Ovary (tissue), 9 donors: ENCODE results near the gene PGM2. TPM values are rescaled to one million over a fixed set of nuclear protein-coding genes. Genes with fewer than 3 reads are reported as not detected.
"Not testable (repeated sequence)": the region's sequence is repeated elsewhere in the genome, so short reads cannot be mapped to it uniquely, and the experiment has no call there.

Experiments
- DNase-seq, 5 donors: peaks; one replicate each; pipeline ENCODE4 v3.0.0-alpha.2; 2019 to 2020
- H3K27ac ChIP-seq, 2 donors: fragments of 200-600 bp; one replicate each; pipeline versions ENCODE4 v1.5.1 to v1.8.0; 2019 to 2022
- H3K27me3 ChIP-seq: fragments of 200-600 bp; one replicate; pipeline ENCODE4 v1.8.0; 2022
- H3K36me3 ChIP-seq: fragments of 200-600 bp; sonication (generic); one replicate; pipeline ENCODE4 v1.5.1; 2019
- H3K4me1 ChIP-seq: one replicate; pipeline ENCODE4 v1.8.1; 2013; ENCODE audit warnings: mild to moderate bottlenecking, moderate library complexity; ENCODE audit not compliant: insufficient read depth
- H3K4me3 ChIP-seq: fragments of 200-600 bp; sonication (generic); one replicate; pipeline ENCODE4 v1.5.1; 2017
- H3K9me3 ChIP-seq, 2 donors: fragments of 200-600 bp in 1 of 2; sonication (generic) in 1 of 2; one replicate each; pipeline versions ENCODE4 v1.5.1 to v1.8.1; 2013 to 2019; ENCODE audit warnings: mild to moderate bottlenecking in 1 of 2, moderate library complexity in 1 of 2
- EP300 ChIP-seq: sonication (generic); formaldehyde crosslinking; IDR thresholded peaks from one replicate; pipeline ENCODE4 v1.6.1; 2017; ENCODE audit warnings: antibody characterized with exemption
- POLR2A ChIP-seq: fragments of 450-650 bp; IDR thresholded peaks from one replicate; pipeline ENCODE4 v1.6.1; 2017; ENCODE audit warnings: antibody characterized with exemption, mild to moderate bottlenecking, moderate library complexity
- WGBS, 3 donors: extraction: QIAGEN DNeasy Blood & Tissue Kit in 1 of 3; methylation state at CpG; one replicate each; pipeline versions ENCODE4 v1.1.5 to v1.1.7; 2013 to 2017; 5-methylcytosine and 5-hydroxymethylcytosine counted together
- intact Hi-C, 4 donors: fragments of 100-400 bp; cut with DNase I; formaldehyde crosslinking; loops; one replicate each; pipeline versions ENCODE4 v1.11.0 to v1.15.1; 2022 to 2023
- polyA plus RNA-seq, 2 donors: library from polyadenylated mRNA; stranded (reverse); fragments of 200-250 nt in 1 of 2; fragments of 350-450 nt in 1 of 2; fragmentation: Illumina TruSeq in 1 of 2; extraction: RNeasy Lipid Tissue Mini Kit (QIAGEN cat#74804) in 1 of 2; gene quantifications; one replicate each; pipeline ENCODE4 v1.2.3, GENCODE V29; 2013 to 2014
- total RNA-seq, 7 donors: library from RNA; depleted of rRNA in 2 of 7; stranded (reverse); fragments of >200 nt in 2 of 7; fragmentation: NEBNext Ultra II Directional in 3 of 7; extraction: Animal tissue kit (Norgen Biotek cat#: 25700) in 3 of 7; gene quantifications; one replicate each; pipeline versions ENCODE4 v1.1.0 to v1.2.4, GENCODE V29; 2016 to 2023
- TF ChIP-seq, protein P1 (sequence below), 3 donors: fragments of 450-650 bp in 2 of 3; fragments of 200-600 bp in 1 of 3; IDR thresholded peaks; one replicate each; pipeline versions ENCODE4 v1.5.1 to v1.8.0; 2016 to 2022; ENCODE audit warnings: antibody characterized with exemption in 3 of 3, mild to moderate bottlenecking in 1 of 3
- donor health status: DM: no; HTN: no; CAD: no; lungs with moderate emphysema.
- donor health status: DM: no; HTN: no; CAD: no.
- donor health status: Bipolar disorder and iron deficiency.
- donor health status: DM: yes; HTN: yes; CAD: no.
- donor health status: DM: no; HTN: no; CAD: no.
- donor health status: DM: yes; HTN: yes; CAD: no.

The PGM2 gene
- total and polyA plus RNA-seq, 9 donors, result 11.0 to 31.2 (median 22.2) TPM

DNA sequence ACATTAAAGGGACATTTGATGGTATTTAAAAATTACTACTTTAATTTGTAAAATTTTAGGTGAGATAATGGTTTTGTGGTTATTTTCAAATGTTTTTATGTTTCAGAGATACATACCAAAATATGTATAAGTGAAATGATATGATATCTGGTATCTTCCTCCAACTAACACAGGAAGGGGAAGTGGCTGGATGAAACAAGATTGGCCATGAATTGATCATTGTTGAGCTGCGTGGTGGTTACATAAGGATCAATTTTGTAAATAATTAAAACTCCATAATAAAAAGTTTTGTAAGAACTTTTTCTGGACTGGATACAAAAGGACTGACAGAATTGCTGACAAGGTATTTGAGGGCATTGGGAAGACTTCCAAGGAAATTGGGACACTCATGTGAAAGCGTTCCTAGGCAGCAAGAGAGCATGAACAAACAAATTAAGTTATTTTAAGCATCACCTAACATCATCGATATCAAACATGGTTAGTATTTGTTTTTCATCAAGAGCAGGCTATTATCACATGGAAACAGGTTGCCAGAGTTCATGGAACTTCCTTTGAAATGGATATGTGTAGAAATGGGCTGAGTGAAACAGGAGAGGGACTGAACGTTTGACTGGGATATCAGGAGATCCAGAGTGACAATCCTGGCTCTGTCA is 4.4 kb upstream of the PGM2 start:
- Histone ChIP-seq H3K27ac (no peak overlapping the region), H3K4me3 (no peak overlapping the region), H3K4me1 (peaks cover 2% of the 10 kb centered on the region), H3K27me3 (no peaks in the 10 kb centered on the region), H3K36me3 (no peaks in the 10 kb centered on the region), H3K9me3 (no peaks in the 10 kb centered on the region)
- intact Hi-C loops, result loop anchor here in 2 of 4 donors (10.0 kb wide), 2 partner anchors 73 to 153 kb away; partner anchors contain the start of gene TBC1D1 (in 1 of the 2)
- no peak for TF ChIP-seq EP300
- TF ChIP-seq POLR2A, result no peak
- TF ChIP-seq, protein P1, sequence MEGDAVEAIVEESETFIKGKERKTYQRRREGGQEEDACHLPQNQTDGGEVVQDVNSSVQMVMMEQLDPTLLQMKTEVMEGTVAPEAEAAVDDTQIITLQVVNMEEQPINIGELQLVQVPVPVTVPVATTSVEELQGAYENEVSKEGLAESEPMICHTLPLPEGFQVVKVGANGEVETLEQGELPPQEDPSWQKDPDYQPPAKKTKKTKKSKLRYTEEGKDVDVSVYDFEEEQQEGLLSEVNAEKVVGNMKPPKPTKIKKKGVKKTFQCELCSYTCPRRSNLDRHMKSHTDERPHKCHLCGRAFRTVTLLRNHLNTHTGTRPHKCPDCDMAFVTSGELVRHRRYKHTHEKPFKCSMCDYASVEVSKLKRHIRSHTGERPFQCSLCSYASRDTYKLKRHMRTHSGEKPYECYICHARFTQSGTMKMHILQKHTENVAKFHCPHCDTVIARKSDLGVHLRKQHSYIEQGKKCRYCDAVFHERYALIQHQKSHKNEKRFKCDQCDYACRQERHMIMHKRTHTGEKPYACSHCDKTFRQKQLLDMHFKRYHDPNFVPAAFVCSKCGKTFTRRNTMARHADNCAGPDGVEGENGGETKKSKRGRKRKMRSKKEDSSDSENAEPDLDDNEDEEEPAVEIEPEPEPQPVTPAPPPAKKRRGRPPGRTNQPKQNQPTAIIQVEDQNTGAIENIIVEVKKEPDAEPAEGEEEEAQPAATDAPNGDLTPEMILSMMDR (IDR thresholded peaks at IDR 0.05), result no peak
- DNase-seq, result no peak
- WGBS, 3 donors, result 58 to 60% (median 60%) methylated on average over 4 of the region's 4 CpGs

DNA sequence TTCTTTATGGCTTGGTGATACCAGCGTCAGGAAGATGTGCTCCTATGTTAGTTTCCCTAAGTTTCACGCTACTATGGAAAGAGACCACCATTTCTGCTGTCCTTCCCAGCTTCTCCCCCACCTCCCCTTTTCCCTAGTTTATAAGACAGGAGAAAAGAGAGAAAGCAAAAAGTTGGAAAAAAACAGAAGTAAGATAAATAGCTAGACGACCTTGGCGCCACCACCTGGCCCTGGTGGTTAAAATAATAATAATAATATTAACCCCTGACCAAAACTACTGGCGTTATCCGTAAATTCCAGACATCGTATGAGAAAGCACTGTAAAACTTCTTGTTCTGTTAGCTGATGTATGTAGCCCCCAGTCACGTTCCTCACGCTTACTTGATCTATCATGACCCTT is 985 bp upstream of the PGM2 start:
- H3K27me3 ChIP-seq, DNase-seq, H3K9me3 ChIP-seq, H3K36me3 ChIP-seq, H3K4me1 ChIP-seq: not testable (repeated sequence)
- TF ChIP-seq, protein P1 (IDR thresholded peaks at IDR 0.05), result peak in 1 of 3 donors; percentile 11
- Histone ChIP-seq H3K4me3 (peak overlapping the region; percentile 75), H3K27ac (peak overlapping the region; percentile 59 to 82)
- WGBS, 3 donors, result 1 to 2% (median 1%) methylated on average over 9 of the region's 9 CpGs
- intact Hi-C loops, result loop anchor here in 2 of 4 donors (5.0 to 10.0 kb wide), 3 partner anchors 67 to 149 kb away; partner anchors contain the start of gene TBC1D1 (in 2 of the 2)

DNA sequence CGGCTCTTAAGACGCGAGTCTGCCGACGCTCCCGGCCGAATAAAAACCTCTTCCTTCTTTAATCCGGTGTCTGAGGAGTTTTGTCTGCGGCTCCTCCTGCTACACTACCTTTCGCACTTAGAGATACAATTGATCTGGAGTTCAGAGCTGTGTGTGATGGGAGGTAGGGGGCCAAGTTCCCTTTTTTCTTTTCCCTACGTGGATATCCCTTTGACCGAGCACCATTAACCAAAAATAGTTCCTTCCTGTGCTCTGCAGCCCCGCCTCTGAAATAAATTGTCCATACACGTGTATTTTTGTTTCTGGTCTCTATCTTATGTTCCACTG is 555 bp upstream of the PGM2 start:
- Histone ChIP-seq H3K27ac (peak overlapping the region; percentile 59 to 82), H3K9me3 (no peaks in the 10 kb centered on the region), H3K4me3 (peak overlapping the region; percentile 75), H3K36me3 (no peaks in the 10 kb centered on the region), H3K27me3 (no peaks in the 10 kb centered on the region), H3K4me1 (peaks cover 8% of the 10 kb centered on the region)
- intact Hi-C loops, result loop anchor here in 2 of 4 donors (5.0 to 10.0 kb wide), 3 partner anchors 66 to 149 kb away; partner anchors contain the start of gene TBC1D1 (in 2 of the 2)
- DNase-seq, result peak in 1 of 5 donors; percentile 21
- 0 to 1% (median 1%) methylated on average over 14 of the region's 14 CpGs for WGBS, 3 donors
- TF ChIP-seq, protein P1 (IDR thresholded peaks at IDR 0.05), result no peak

DNA sequence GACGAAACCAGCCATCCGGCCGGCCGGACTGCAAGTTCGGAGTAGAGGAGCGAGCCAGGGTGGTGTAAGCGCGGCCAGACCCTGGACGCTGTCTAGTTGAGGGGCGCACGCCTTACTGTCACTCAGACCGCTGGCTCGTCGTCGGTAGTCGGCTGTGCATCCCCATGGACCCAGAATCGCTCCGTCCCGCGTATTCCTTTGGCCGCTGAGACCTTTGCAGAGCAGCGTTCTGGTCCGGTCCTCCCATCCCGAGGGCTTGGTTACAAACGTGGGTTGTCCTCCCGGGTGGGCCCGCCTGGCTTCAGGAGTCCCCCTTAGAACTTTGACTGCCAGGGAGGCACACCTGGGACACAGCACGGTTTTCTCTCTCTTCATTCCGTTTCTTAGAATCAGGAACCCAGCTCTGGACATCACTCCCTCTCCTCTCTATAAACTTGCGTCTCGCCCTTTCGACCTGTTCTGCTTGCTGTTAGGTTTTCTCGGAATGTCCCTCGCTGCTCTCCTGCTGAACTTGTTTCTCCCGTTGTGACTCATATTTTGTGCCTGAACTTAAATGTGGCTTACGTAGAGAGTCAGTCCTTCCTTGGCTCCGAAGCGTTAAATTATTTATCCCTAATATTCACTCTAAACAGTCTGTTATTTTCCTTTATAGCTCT is 672 bp downstream of the PGM2 start:
- DNase-seq, result peak in 1 of 5 donors; percentile 28
- Histone ChIP-seq H3K4me3 (peak overlapping the region; percentile 75), H3K27ac (peak overlapping the region; percentile 59 to 82), H3K36me3 (no peaks in the 10 kb centered on the region), H3K9me3 (no peaks in the 10 kb centered on the region), H3K4me1 (peaks cover 8% of the 10 kb centered on the region), H3K27me3 (no peaks in the 10 kb centered on the region)
- intact Hi-C loops, result loop anchor here in 2 of 4 donors (5.0 to 10.0 kb wide), 3 partner anchors 65 to 148 kb away; partner anchors contain the start of gene TBC1D1 (in 2 of the 2)
- TF ChIP-seq, protein P1 (IDR thresholded peaks at IDR 0.05), result no peak
- TF ChIP-seq POLR2A (no peak), EP300 (no peak)
- WGBS, 3 donors, result 1 to 4% (median 3%) methylated on average over 38 of the region's 38 CpGs
